DND-41 (cell line): ENCODE results near the gene SNX32.

Source experiments
- ATAC-seq: fragments of 200-7000 bp; cut with Tn5 transposase; 3 replicates; pipeline ENCODE4 v1.9.1; 2021; ENCODE audit warnings: low read depth; ENCODE audit not compliant: insufficient read depth
- DNase-seq: peaks from one replicate; pipeline ENCODE4 v3.0.0-alpha.2; 2020
- H2AFZ ChIP-seq: 2 replicates; pipeline ENCODE4 v1.6.0; 2012; ENCODE audit warnings: low read depth, low read length
- H3K27ac ChIP-seq: 2 replicates; pipeline ENCODE4 v1.5.1; 2012; ENCODE audit warnings: low read length, inconsistent platforms
- H3K27me3 ChIP-seq: fragments of 200-600 bp; sonication (generic); 2 replicates; pipeline ENCODE4 v1.6.0; 2012; ENCODE audit warnings: low read length, mild to moderate bottlenecking, inconsistent platforms; ENCODE audit not compliant: insufficient read depth, poor library complexity
- H3K36me3 ChIP-seq: 2 replicates; pipeline ENCODE4 v1.5.1; 2012; ENCODE audit warnings: low read length, inconsistent platforms; ENCODE audit not compliant: insufficient read depth
- H3K4me1 ChIP-seq: 2 replicates; pipeline ENCODE4 v1.5.1; 2012; ENCODE audit warnings: mild to moderate bottlenecking, low read length; ENCODE audit not compliant: insufficient read depth
- H3K4me2 ChIP-seq: 2 replicates; pipeline ENCODE4 v1.6.0; 2012; ENCODE audit warnings: mild to moderate bottlenecking, moderate library complexity, low read length, inconsistent platforms; ENCODE audit not compliant: insufficient read depth
- H3K4me3 ChIP-seq, 2 experiments: fragments of 200-600 bp in 1 of 2; shearing (Covaris generic) in 1 of 2; 2 replicates each; pipeline ENCODE4 v1.5.1; 2012 to 2016; ENCODE audit warnings: inconsistent platforms in 2 of 2, low read length in 2 of 2, mild to moderate bottlenecking in 2 of 2, low read depth in 1 of 2, moderate library complexity in 1 of 2
- H3K79me2 ChIP-seq: 2 replicates; pipeline ENCODE4 v1.6.0; 2012; ENCODE audit warnings: low read length, inconsistent platforms; ENCODE audit not compliant: insufficient read depth
- H3K9ac ChIP-seq: 2 replicates; pipeline ENCODE4 v1.6.0; 2012; ENCODE audit warnings: low read depth, mild to moderate bottlenecking, inconsistent platforms, low read length, moderate library complexity
- H3K9me3 ChIP-seq: 2 replicates; pipeline ENCODE4 v1.5.1; 2012; ENCODE audit warnings: low read length, moderate library complexity, mild to moderate bottlenecking, inconsistent platforms; ENCODE audit not compliant: insufficient read depth, severe bottlenecking
- H4K20me1 ChIP-seq: 2 replicates; pipeline ENCODE4 v1.6.0; 2012; ENCODE audit warnings: low read length; ENCODE audit not compliant: insufficient read depth
- EZH2 ChIP-seq: IDR thresholded peaks from 3 replicates; pipeline ENCODE4 v1.6.1; 2012; ENCODE audit warnings: borderline replicate concordance, low read depth, mild to moderate bottlenecking, moderate library complexity, low read length, inconsistent platforms; ENCODE audit not compliant: severe bottlenecking
- TF ChIP-seq, protein P1 (sequence below): IDR thresholded peaks from 2 replicates; pipeline ENCODE4 v1.5.1; 2012; ENCODE audit warnings: borderline replicate concordance, low read length, moderate library complexity, mild to moderate bottlenecking; ENCODE audit not compliant: poor library complexity, severe bottlenecking; ENCODE audit errors: extremely low read depth

Gene SNX32

DNA sequence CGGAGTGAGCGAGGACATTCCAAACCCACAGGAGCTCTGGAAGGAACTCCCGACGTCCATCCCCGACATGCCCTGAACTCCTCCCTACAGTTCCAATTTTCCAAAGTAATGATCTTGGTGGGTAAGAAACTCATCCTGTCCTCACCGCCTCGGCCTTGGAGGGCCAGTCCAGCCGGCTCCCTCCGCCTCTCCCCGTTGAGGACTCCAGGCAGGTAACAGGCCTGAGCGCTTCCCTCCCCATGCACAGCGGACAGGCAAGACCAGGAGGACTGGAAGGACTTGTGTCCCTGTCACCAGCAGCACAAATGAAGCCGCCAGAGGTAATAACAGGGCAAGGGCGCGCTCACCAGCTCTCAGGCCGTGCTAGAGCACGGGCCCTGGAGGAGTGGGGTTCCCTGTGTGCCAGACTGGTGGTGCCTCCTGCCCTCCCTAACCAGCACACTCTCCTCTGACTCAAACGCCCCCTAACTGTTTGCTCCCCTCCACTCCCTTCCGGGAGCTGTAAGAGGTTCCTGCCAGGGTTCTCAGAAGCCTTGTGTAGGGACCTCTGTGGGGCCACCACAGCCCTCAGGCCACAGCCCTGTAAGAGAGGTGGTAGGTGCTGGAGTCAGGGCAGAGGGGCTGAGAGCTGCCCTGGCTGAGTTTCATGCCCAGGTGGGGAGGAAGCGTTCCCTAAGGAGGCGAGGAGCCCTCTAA is 29.8 kb upstream of the SNX32 start:
- H3K4me1 ChIP-seq: no peaks in the 10 kb centered on the region
- H3K4me2 ChIP-seq: no peak overlapping the region
- H3K27ac ChIP-seq: no peak overlapping the region
- ATAC-seq: peak; percentile 24; the same call in 1 of the 3 replicates
- H3K9me3 ChIP-seq: no peaks in the 10 kb centered on the region
- no peaks in the 10 kb centered on the region for H4K20me1 ChIP-seq
- H3K79me2 ChIP-seq: no peaks in the 10 kb centered on the region
- no peak overlapping the region for H3K9ac ChIP-seq
- H3K36me3 ChIP-seq: no peaks in the 10 kb centered on the region
- DNase-seq: no peak
- no peak overlapping the region for H2AFZ ChIP-seq
- TF ChIP-seq EZH2: no peak
- TF ChIP-seq, protein P1, sequence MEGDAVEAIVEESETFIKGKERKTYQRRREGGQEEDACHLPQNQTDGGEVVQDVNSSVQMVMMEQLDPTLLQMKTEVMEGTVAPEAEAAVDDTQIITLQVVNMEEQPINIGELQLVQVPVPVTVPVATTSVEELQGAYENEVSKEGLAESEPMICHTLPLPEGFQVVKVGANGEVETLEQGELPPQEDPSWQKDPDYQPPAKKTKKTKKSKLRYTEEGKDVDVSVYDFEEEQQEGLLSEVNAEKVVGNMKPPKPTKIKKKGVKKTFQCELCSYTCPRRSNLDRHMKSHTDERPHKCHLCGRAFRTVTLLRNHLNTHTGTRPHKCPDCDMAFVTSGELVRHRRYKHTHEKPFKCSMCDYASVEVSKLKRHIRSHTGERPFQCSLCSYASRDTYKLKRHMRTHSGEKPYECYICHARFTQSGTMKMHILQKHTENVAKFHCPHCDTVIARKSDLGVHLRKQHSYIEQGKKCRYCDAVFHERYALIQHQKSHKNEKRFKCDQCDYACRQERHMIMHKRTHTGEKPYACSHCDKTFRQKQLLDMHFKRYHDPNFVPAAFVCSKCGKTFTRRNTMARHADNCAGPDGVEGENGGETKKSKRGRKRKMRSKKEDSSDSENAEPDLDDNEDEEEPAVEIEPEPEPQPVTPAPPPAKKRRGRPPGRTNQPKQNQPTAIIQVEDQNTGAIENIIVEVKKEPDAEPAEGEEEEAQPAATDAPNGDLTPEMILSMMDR: no peak
- peaks cover 3% of the 10 kb centered on the region for H3K27me3 ChIP-seq
- no peak overlapping the region for H3K4me3 ChIP-seq

DNA sequence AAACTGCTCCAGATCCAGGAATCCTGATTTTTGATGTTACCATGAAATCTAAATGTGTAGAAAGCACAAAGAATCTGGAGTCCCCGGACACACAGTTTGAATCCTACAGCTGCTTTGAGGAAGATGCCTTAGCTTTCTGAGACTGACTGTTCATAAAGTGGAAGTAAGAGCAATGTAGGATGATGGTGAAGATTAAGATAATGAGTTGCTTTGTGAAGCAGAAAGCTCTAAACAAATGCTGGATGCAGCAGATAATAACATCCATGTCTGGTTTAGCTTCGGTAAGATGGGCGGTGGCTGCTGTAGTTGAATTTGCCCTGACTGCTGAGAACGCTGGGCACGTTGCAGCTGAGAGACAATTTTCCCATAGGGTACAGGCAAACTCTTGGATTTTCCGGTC is 26.8 kb upstream of the SNX32 start:
- Histone ChIP-seq H3K27ac (no peak overlapping the region), H4K20me1 (0 out of 2 replicates have a peak, but pooled peaks cover 3% of the 10 kb centered on the region), H3K27me3 (no peaks in the 10 kb centered on the region), H3K4me2 (no peak overlapping the region), H3K9me3 (no peaks in the 10 kb centered on the region), H3K36me3 (no peaks in the 10 kb centered on the region), H3K4me3 (no peak overlapping the region), H3K4me1 (no peaks in the 10 kb centered on the region), H3K9ac (no peak overlapping the region), H3K79me2 (no peaks in the 10 kb centered on the region), H2AFZ (no peak overlapping the region)
- no peak for DNase-seq
- TF ChIP-seq EZH2: no peak
- TF ChIP-seq, protein P1: no peak
- ATAC-seq: no peak

DNA sequence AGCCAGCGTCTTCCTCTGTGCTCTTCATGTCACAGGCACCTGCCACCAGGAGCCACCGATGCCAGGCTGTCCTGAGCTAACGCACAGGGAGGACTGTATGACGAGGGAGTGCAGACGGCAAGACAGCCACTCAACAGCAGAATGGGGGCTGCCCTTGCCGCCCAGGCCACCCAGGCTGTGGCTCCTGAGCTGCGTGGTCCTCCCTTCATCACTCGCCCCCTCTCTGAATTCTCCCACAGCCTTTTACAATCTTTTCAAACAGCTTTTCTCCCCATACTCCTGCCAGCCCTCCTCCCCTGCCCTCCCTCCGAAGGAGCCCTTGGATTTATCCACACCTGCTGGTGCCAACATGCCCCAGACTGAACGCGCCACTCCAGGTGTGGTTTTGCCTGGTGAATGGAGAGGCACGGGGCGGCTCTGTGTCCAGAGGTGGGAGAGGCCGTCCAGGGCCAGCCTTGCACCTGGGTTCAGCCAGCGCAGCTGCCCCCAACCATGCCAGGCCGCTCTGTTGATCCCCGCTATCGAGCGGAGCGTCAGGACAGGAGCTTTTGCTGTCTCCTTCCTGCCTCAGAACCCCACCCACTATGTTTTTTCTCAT is 24.9 kb upstream of the SNX32 start:
- Histone ChIP-seq H4K20me1 (0 out of 2 replicates have a peak, but pooled peaks cover 3% of the 10 kb centered on the region), H3K27me3 (no peaks in the 10 kb centered on the region), H3K36me3 (no peaks in the 10 kb centered on the region), H3K4me3 (no peak overlapping the region), H3K9me3 (no peaks in the 10 kb centered on the region), H3K9ac (no peak overlapping the region), H3K79me2 (no peaks in the 10 kb centered on the region), H3K4me2 (no peak overlapping the region), H3K27ac (no peak overlapping the region), H2AFZ (no peak overlapping the region), H3K4me1 (no peaks in the 10 kb centered on the region)
- DNase-seq: no peak
- TF ChIP-seq EZH2: no peak
- TF ChIP-seq, protein P1: no peak
- no peak for ATAC-seq
